Pancreas (tissue), 10 donors: ENCODE measurements around the gene RBM26. TPM values are rescaled to one million over a fixed set of nuclear protein-coding genes. Genes with fewer than 3 reads are reported as not detected.

Experiments
- ATAC-seq, 4 donors: fragments of 200-7000 bp; cut with Tn5 transposase; one replicate each; pipeline versions ENCODE4 v1.8.0 to v1.9.1; 2020; ENCODE audit warnings: mild to moderate bottlenecking in 4 of 4, moderate library complexity in 4 of 4
- DNase-seq, 6 donors: peaks; one replicate each; pipeline ENCODE4 v3.0.0-alpha.2; 2020
- FAIRE-seq: peaks from 2 replicates; lab custom pipeline; 2012; peaks lifted over from hg19 to GRCh38; lab: Jason Lieb, UNC
- H3K27ac ChIP-seq, 4 donors: fragments of 200-600 bp; sonication (generic); 1 replicate in 3 of 4; 2 replicates in 1 of 4; pipeline versions ENCODE4 v1.5.0 to v1.8.0; 2020
- H3K27me3 ChIP-seq, 4 donors: fragments of 200-600 bp; one replicate each; pipeline ENCODE4 v1.8.0; 2021
- H3K36me3 ChIP-seq, 3 donors: fragments of 200-600 bp; sonication (generic) in 1 of 3; one replicate each; pipeline versions ENCODE4 v1.5.0 to v1.8.0; 2020 to 2021
- H3K4me1 ChIP-seq, 3 donors: fragments of 200-600 bp; one replicate each; pipeline ENCODE4 v1.8.0; 2021
- H3K4me3 ChIP-seq, 4 donors: fragments of 200-600 bp; sonication (generic) in 2 of 4; one replicate each; pipeline versions ENCODE4 v1.5.0 to v1.8.0; 2020 to 2021
- H3K9me3 ChIP-seq, 4 donors: fragments of 200-600 bp; one replicate each; pipeline ENCODE4 v1.8.0; 2021
- CTCF ChIP-seq, 4 donors: fragments of 200-600 bp; sonication (generic) in 3 of 4; IDR thresholded peaks; one replicate each; pipeline versions ENCODE4 v1.5.0 to v1.8.0; 2021; ENCODE audit warnings: antibody characterized with exemption in 4 of 4
- WGBS, 2 donors: extraction: QIAGEN DNeasy Blood & Tissue Kit; methylation state at CpG; one replicate each; pipeline ENCODE4 v1.1.7; 2013; 5-methylcytosine and 5-hydroxymethylcytosine counted together
- intact Hi-C, 3 donors: fragments of 100-400 bp; cut with DNase I; formaldehyde crosslinking; loops; one replicate each; pipeline versions ENCODE4 v1.11.1 to v1.14.2; 2022
- polyA plus RNA-seq, 2 donors: library from polyadenylated mRNA; stranded (reverse); fragments of 200-250 nt; gene quantifications; one replicate each; pipeline ENCODE4 v1.2.3, GENCODE V29; 2013
- total RNA-seq, 6 donors: library from RNA; stranded (reverse); fragmentation: NEBNext Ultra II Directional in 4 of 6; extraction: Animal tissue kit (Norgen Biotek cat#: 25700) in 4 of 6; gene quantifications; one replicate each; pipeline versions ENCODE4 v1.2.1 to v1.2.4, GENCODE V29; 2021 to 2023
- donor health status: healthy with polysubstance abuse.
- donor health status: DM: no; HTN: no; CAD: no; lungs with moderate emphysema.
- donor health status: DM: no; HTN: no; CAD: no.
- donor health status: control.
- donor health status: control.
- donor health status: Bipolar disorder and iron deficiency.
- donor health status: DM: yes; HTN: yes; CAD: no.
- donor health status: DM: no; HTN: no; CAD: no.
- donor health status: DM: no; HTN: no; CAD: no.
- donor health status: DM: yes; HTN: yes; CAD: no.

The RBM26 gene
- total and polyA plus RNA-seq, 8 donors: 11.7 to 25.1 (median 18.3) TPM

GRCh38 chr13:79287939-79288795, 117.9 kb downstream of the RBM26 start:
- no peaks in the 10 kb centered on the region for H3K4me1 ChIP-seq
- no peak overlapping the region for H3K27ac ChIP-seq
- FAIRE-seq: no peak
- intact Hi-C loops: no loop called here
- TF ChIP-seq CTCF (IDR thresholded peaks at IDR 0.05): no peak
- H3K4me3 ChIP-seq: no peak overlapping the region
- ATAC-seq: no peak
- no peaks in the 10 kb centered on the region for H3K27me3 ChIP-seq
- 67% methylated on average over 9 of the region's 9 CpGs for WGBS, 2 donors
- no peaks in the 10 kb centered on the region for H3K9me3 ChIP-seq
- H3K36me3 ChIP-seq: no peaks in the 10 kb centered on the region
- DNase-seq: no peak

- Histone ChIP-seq H3K36me3 (no peaks in the 10 kb centered on the region), H3K27me3 (no peaks in the 10 kb centered on the region), H3K9me3 (no peaks in the 10 kb centered on the region), H3K4me3 (no peak overlapping the region), H3K27ac (no peak overlapping the region), H3K4me1 (no peaks in the 10 kb centered on the region)
- 66 to 68% methylated on average over 3 of the region's 3 CpGs for WGBS, 2 donors
- DNase-seq (no peak), ATAC-seq (no peak), FAIRE-seq (no peak)
- intact Hi-C loops: no loop called here
- TF ChIP-seq CTCF (IDR thresholded peaks at IDR 0.05): no peak
Observed at GRCh38 chr13:79285159-79285558, 120.9 kb downstream of the RBM26 start.

- Histone ChIP-seq H3K4me3 (no peak overlapping the region), H3K27ac (no peak overlapping the region), H3K27me3 (no peaks in the 10 kb centered on the region), H3K36me3 (no peaks in the 10 kb centered on the region), H3K4me1 (no peaks in the 10 kb centered on the region), H3K9me3 (no peaks in the 10 kb centered on the region)
- DNase-seq (no peak), FAIRE-seq (no peak), ATAC-seq (no peak)
- 84 to 86% methylated on average over 2 of the region's 2 CpGs for WGBS, 2 donors
- intact Hi-C loops: no loop called here
- no peak for TF ChIP-seq CTCF (IDR thresholded peaks at IDR 0.05)
Observed at GRCh38 chr13:79283742-79284141, 122.3 kb downstream of the RBM26 start.

GRCh38 chr13:79282976-79283375, 123.1 kb downstream of the RBM26 start:
- 47 to 51% methylated on average over 3 of the region's 3 CpGs for WGBS, 2 donors
- ATAC-seq: no peak
- FAIRE-seq: no peak
- Histone ChIP-seq H3K9me3 (no peaks in the 10 kb centered on the region), H3K4me3 (no peak overlapping the region), H3K27ac (no peak overlapping the region), H3K36me3 (no peaks in the 10 kb centered on the region), H3K27me3 (no peaks in the 10 kb centered on the region), H3K4me1 (no peaks in the 10 kb centered on the region)
- TF ChIP-seq CTCF (IDR thresholded peaks at IDR 0.05): no peak
- no peak for DNase-seq
- intact Hi-C loops: no loop called here

- DNase-seq (no peak), ATAC-seq (no peak), FAIRE-seq (no peak)
- no peak for TF ChIP-seq CTCF (IDR thresholded peaks at IDR 0.05)
- Histone ChIP-seq H3K4me3 (no peak overlapping the region), H3K9me3 (no peaks in the 10 kb centered on the region), H3K27me3 (no peaks in the 10 kb centered on the region), H3K27ac (no peak overlapping the region), H3K4me1 (no peaks in the 10 kb centered on the region), H3K36me3 (no peaks in the 10 kb centered on the region)
- 27 to 45% methylated on average over 4 of the region's 4 CpGs for WGBS, 2 donors
- intact Hi-C loops: no loop called here
Observed at GRCh38 chr13:79282508-79282907, 123.5 kb downstream of the RBM26 start.
